Small intestine (tissue), 16 donors: Measurements from ENCODE around the gene GOLT1B. TPM values are rescaled to one million over a fixed set of nuclear protein-coding genes. Genes with fewer than 3 reads are reported as not detected.
"Not testable (repeated sequence)": the region's sequence is repeated elsewhere in the genome, so short reads cannot be mapped to it uniquely, and the experiment has no call there.

ENCODE experiments used
- DNase-seq, 2 donors: peaks; one replicate each; pipeline versions ENCODE4 v3.0.0 to v3.0.0-alpha.2; 2013
- FAIRE-seq: peaks from 2 replicates; lab custom pipeline; 2012; peaks lifted over from hg19 to GRCh38; lab: Jason Lieb, UNC
- H3K27ac ChIP-seq, 3 donors: one replicate each; pipeline ENCODE4 v1.5.1; 2013; ENCODE audit warnings: low read length in 2 of 3, mild to moderate bottlenecking in 2 of 3, control low read depth in 1 of 3, inconsistent platforms in 1 of 3, low read depth in 1 of 3, moderate library complexity in 1 of 3
- H3K27me3 ChIP-seq, 3 donors: one replicate each; pipeline ENCODE4 v1.6.1; 2013; ENCODE audit warnings: low read length in 3 of 3, inconsistent platforms in 1 of 3; ENCODE audit not compliant: control insufficient read depth in 3 of 3, insufficient read depth in 3 of 3
- H3K36me3 ChIP-seq, 3 donors: one replicate each; pipeline ENCODE4 v1.6.1; 2013; ENCODE audit warnings: low read length in 3 of 3, inconsistent platforms in 1 of 3, low read depth in 1 of 3, mild to moderate bottlenecking in 1 of 3, moderate library complexity in 1 of 3; ENCODE audit not compliant: control insufficient read depth in 3 of 3, insufficient read depth in 2 of 3
- H3K4me1 ChIP-seq, 3 donors: one replicate each; pipeline ENCODE4 v1.6.1; 2013; ENCODE audit warnings: low read length in 2 of 3, inconsistent platforms in 1 of 3, low read depth in 1 of 3, mild to moderate bottlenecking in 1 of 3, moderate library complexity in 1 of 3; ENCODE audit not compliant: control insufficient read depth in 3 of 3, insufficient read depth in 2 of 3
- H3K4me3 ChIP-seq, 3 donors: one replicate each; pipeline ENCODE4 v1.5.1; 2013; ENCODE audit warnings: low read length in 3 of 3, control low read depth in 1 of 3, inconsistent platforms in 1 of 3, low read depth in 1 of 3, mild to moderate bottlenecking in 1 of 3, moderate library complexity in 1 of 3
- H3K9me3 ChIP-seq, 2 donors: one replicate each; pipeline ENCODE4 v1.6.1; 2013; ENCODE audit warnings: low read depth in 1 of 2, low read length in 1 of 2; ENCODE audit not compliant: control insufficient read depth in 2 of 2, insufficient read depth in 1 of 2
- WGBS, 3 donors: extraction: QIAGEN DNeasy Blood & Tissue Kit; methylation state at CpG; one replicate each; pipeline ENCODE4 v1.1.7; 2013; 5-methylcytosine and 5-hydroxymethylcytosine counted together
- long read RNA-seq, 10 donors: transcript quantifications; one replicate each; lab custom pipeline, GENCODE V29; 2026
- polyA plus RNA-seq, 4 donors: library from polyadenylated mRNA; stranded (reverse) in 3 of 4; unstranded in 1 of 4; fragments of 200-250 nt in 3 of 4; fragments of 120-200 nt in 1 of 4; gene quantifications; one replicate each; pipeline versions ENCODE4 v1.2.1 to v1.2.3, GENCODE V29; 2013
- donor health status: healthy with polysubstance abuse.
- donor health status: control.
- donor health status: control.
- donor health status: Bipolar disorder and iron deficiency.
- donor health status: healthy.

The GOLT1B gene
- polyA plus RNA-seq, result 10 to 100 TPM in 3 of 4 donors, 1 to 10 TPM in 1; 9.4 to 26.2 (median 12.9) TPM
- long read RNA-seq, donor 1, transcript GOLT1B-201 (5 exons, 3,227 nt), result major isoform, 15 of 19 reads
- long read RNA-seq, donor 1, partial matches to known transcripts, result 0 of 19 reads
- long read RNA-seq, donor 1, other reads (novel, unspliced or antisense), result 0 of 19 reads
- long read RNA-seq, donor 2, partial matches to known transcripts, result 0 of 3 reads
- long read RNA-seq, donor 2, other reads (novel, unspliced or antisense), result 0 of 3 reads
- long read RNA-seq, donor 3, partial matches to known transcripts, result 0 of 3 reads
- long read RNA-seq, donor 3, other reads (novel, unspliced or antisense), result 0 of 3 reads
- long read RNA-seq, donor 4, partial matches to known transcripts, result 0 of 1 reads
- long read RNA-seq, donor 4, other reads (novel, unspliced or antisense), result 0 of 1 reads
- long read RNA-seq, donor 5, partial matches to known transcripts, result 0 of 1 reads
- long read RNA-seq, donor 5, other reads (novel, unspliced or antisense), result 0 of 1 reads
- long read RNA-seq, donor 6, transcript GOLT1B-201 (5 exons, 3,227 nt), result major isoform, 7 of 7 reads
- long read RNA-seq, donor 6, partial matches to known transcripts, result 0 of 7 reads
- long read RNA-seq, donor 6, other reads (novel, unspliced or antisense), result 0 of 7 reads
- long read RNA-seq, donor 7, result 0 reads
- long read RNA-seq, donor 8, result 0 reads
- long read RNA-seq, donor 9, result 0 reads
- long read RNA-seq, donor 10, transcript GOLT1B-201 (5 exons, 3,227 nt), result major isoform, 14 of 16 reads
- long read RNA-seq, donor 10, partial matches to known transcripts, result 0 of 16 reads
- long read RNA-seq, donor 10, other reads (novel, unspliced or antisense), result 0 of 16 reads

- Histone ChIP-seq H3K4me3 (peak within 1 kb of the TSS; percentile 82 to 98 (median 95)), H3K36me3 (peaks cover 0 to 4% (median 3%) of the 10 kb centered on the region in 3 donors), H3K4me1 (peaks cover 4 to 14% (median 5%) of the 10 kb centered on the region in 3 donors), H3K27me3 (no peaks in the 10 kb centered on the region), H3K9me3 (no peaks in the 10 kb centered on the region), H3K27ac (peak within 1 kb of the TSS; percentile 47 to 94 (median 85))
- FAIRE-seq (no peak), DNase-seq (peak; percentile 97 to 99)
- WGBS, 3 donors, result 0% methylated on average over 58 to 61 of the region's 61 CpGs
These were observed at the start of gene GOLT1B, which contains the start of gene RECQL for GRCh38 chr12:21501258-21502163. Gene GOLT1B (plus strand): TSS chr12:21501789. CDS start chr12:21501924, 135 bp downstream. Gene RECQL (minus strand): TSS chr12:21501635. CDS start chr12:21499570, 2,065 bp downstream.

DNA sequence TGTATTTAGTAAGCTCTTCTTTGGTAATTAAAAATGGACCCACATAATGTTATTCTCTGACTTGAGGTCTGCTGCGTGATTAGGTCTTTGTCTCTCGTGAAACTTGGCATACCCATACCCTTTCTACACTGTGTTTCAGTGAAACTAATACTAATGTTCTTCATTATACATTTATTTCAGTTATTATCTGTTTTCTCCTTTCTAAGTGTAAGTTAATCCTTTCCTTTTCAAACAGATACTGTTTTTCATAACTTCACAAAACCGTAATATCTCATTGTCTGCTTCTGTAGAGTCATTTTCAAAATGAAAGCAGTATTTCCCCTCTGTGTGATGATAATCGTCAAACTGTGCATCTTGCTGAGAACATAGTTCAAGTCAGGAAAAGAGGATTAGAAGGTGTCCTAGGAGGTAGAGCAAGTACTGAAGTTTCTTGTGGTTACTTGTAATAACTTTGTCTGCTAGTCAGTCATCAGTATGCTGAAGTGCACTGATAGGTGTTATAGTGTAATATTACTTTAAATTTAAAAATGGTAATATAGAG is 48.2 kb upstream of the GOLT1B start:
- H3K4me1 ChIP-seq, result no peaks in the 10 kb centered on the region
- no peak for DNase-seq
- H3K27ac ChIP-seq, result no peak overlapping the region
- no peaks in the 10 kb centered on the region for H3K27me3 ChIP-seq
- FAIRE-seq, result no peak
- no peak overlapping the region for H3K4me3 ChIP-seq
- no peaks in the 10 kb centered on the region for H3K9me3 ChIP-seq
- H3K36me3 ChIP-seq, result peaks cover 2 to 12% (median 5%) of the 10 kb centered on the region in 3 donors
- 72 to 86% (median 81%) methylated on average over 4 of the region's 4 CpGs for WGBS, 3 donors

DNA sequence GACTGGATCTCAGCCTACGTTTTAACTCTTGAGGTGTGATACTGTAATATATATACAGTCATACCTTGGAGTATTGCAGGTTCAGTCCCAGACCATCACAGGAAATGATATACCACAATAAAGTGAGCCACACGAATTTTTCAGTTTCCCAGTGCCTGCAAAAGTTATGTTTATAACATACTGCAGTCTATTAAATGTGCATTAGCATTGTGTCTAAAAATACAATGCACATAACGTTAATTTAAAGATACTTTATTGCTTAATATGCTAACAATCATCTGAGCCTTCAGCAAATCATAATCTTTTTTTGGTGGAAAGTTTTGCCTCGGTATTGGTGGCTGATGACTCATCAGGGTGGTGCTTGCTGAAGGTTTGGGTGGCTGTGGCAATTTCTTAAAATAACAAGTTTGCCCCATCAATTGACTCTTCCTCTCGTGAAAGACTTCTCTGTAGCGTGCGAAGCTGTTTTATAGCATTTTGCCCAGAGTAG is 45.3 kb upstream of the GOLT1B start:
- peaks cover 2 to 19% (median 5%) of the 10 kb centered on the region in 3 donors for H3K36me3 ChIP-seq

GRCh38 chr12:21459474-21459873 is 42.1 kb upstream of the GOLT1B start:
- FAIRE-seq, result no peak
- WGBS, 3 donors, result 88 to 94% (median 90%) methylated on average over 2 of the region's 2 CpGs
- peaks cover 2 to 27% (median 9%) of the 10 kb centered on the region in 3 donors for H3K36me3 ChIP-seq

More for the DNA sequence above, 45.3 kb upstream of the GOLT1B start:
- H3K27ac ChIP-seq, result no peak overlapping the region
- H3K4me3 ChIP-seq, result no peak overlapping the region
- 53 to 73% (median 57%) methylated on average over 7 of the region's 7 CpGs for WGBS, 3 donors
- no peaks in the 10 kb centered on the region for H3K4me1 ChIP-seq
- no peaks in the 10 kb centered on the region for H3K9me3 ChIP-seq
- DNase-seq (no peak), FAIRE-seq (no peak)
- no peaks in the 10 kb centered on the region for H3K27me3 ChIP-seq

DNA sequence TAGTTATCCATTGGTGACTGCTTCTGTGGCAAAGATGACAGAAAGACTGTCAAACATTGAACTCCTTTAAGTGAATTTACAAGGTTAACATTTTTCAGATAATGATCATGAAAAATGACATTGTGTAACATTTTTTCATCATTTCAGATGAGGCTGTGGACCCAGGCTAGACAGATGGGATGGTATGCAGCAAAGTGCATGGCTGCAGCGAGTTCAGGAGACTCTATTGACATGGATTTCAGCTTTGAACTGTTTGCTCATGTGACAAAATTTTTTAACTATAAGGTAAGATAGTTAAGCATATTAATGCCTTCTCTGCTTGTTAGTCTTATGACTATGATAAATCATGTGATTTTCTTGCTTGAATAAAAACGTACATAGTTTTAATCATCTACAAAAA is 34.3 kb upstream of the GOLT1B start:
- FAIRE-seq, result not testable (repeated sequence)

More at GRCh38 chr12:21459474-21459873, 42.1 kb upstream of the GOLT1B start:
- H3K27me3 ChIP-seq, result no peaks in the 10 kb centered on the region
- no peak for DNase-seq
- no peaks in the 10 kb centered on the region for H3K9me3 ChIP-seq
- H3K4me3 ChIP-seq, result no peak overlapping the region
- no peak overlapping the region for H3K27ac ChIP-seq
- no peaks in the 10 kb centered on the region for H3K4me1 ChIP-seq

DNA sequence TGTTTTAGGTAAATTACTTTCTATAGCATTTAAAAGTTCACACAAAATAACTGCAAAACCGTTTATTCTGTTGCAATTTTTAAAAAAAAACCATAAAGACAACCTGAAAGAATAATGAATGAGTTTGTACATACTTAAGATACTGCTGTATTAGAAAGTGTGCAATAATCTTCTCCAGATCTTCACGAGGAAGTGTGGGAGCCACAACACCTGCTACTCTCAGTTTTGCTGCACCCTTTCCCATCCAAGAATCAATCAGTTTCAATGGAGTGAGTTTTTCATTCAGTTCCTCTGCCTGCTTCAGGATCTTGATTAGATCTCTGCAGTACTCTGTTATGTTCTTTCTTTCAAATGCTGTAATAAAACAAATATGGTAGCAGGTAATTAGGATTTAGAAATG is 30.3 kb upstream of the GOLT1B start:
- Histone ChIP-seq H3K27ac (no peak overlapping the region), H3K4me1 (no peaks in the 10 kb centered on the region), H3K9me3 (no peaks in the 10 kb centered on the region), H3K27me3 (no peaks in the 10 kb centered on the region), H3K4me3 (no peak overlapping the region), H3K36me3 (peaks cover 2 to 6% (median 3%) of the 10 kb centered on the region in 3 donors)
- DNase-seq, result no peak
- WGBS, 3 donors, result 47 to 63% (median 51%) methylated on average over 2 of the region's 2 CpGs
- FAIRE-seq, result no peak

More for the DNA sequence above, 34.3 kb upstream of the GOLT1B start:
- not testable (repeated sequence) for H3K27ac ChIP-seq, H3K4me1 ChIP-seq, H3K27me3 ChIP-seq, DNase-seq, H3K9me3 ChIP-seq, H3K4me3 ChIP-seq
- peaks cover 0 to 14% (median 7%) of the 10 kb centered on the region in 3 donors for H3K36me3 ChIP-seq
- WGBS, 3 donors, result 84 to 90% (median 89%) methylated on average over 2 of the region's 2 CpGs

DNA sequence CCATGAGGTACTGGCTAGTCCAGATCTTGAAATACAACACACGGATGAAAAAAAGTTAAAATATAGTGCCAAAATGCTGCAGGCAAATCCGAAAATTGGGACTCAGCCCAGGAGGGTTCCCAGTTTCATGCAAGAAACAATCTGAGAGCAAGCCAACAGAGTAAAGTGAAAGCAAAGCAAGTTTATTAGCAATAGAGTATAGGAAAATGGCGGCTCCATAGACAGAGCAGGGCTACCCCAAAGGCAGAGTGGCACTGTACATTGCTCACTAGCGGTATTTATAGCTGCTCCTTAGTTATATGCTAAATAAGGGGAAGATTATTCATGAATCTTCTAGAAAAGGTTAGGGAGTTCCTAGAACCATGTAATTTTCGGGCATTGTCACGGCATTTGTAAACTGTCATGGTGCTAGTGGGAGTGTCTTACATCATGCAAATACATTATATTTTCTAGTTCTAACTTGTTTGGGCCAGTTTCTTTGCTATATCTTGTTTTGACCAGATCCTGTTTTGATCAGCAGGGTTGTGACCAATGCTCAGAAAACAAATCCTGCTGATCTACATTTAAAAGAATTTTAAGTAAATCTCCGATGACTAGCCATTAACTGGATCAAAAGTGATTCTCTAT is 29.3 kb upstream of the GOLT1B start:
- Histone ChIP-seq H3K4me3 (no peak overlapping the region), H3K4me1 (no peaks in the 10 kb centered on the region), H3K27me3 (no peaks in the 10 kb centered on the region), H3K27ac (no peak overlapping the region), H3K9me3 (no peaks in the 10 kb centered on the region), H3K36me3 (peaks cover 2 to 8% (median 3%) of the 10 kb centered on the region in 3 donors)
- WGBS, 3 donors, result 95 to 98% (median 96%) methylated on average over 7 of the region's 7 CpGs
- DNase-seq (no peak), FAIRE-seq (no peak)
